ENCODE measurements around the gene PERCC1. TPM values are rescaled to one million over a fixed set of nuclear protein-coding genes. Genes with fewer than 3 reads are reported as not detected.

The PERCC1 gene
- total and polyA plus RNA-seq, 7 experiments from 2014 or later = 0.77 to 3.4 (median 1.7) TPM; not detected in 3

DNA sequence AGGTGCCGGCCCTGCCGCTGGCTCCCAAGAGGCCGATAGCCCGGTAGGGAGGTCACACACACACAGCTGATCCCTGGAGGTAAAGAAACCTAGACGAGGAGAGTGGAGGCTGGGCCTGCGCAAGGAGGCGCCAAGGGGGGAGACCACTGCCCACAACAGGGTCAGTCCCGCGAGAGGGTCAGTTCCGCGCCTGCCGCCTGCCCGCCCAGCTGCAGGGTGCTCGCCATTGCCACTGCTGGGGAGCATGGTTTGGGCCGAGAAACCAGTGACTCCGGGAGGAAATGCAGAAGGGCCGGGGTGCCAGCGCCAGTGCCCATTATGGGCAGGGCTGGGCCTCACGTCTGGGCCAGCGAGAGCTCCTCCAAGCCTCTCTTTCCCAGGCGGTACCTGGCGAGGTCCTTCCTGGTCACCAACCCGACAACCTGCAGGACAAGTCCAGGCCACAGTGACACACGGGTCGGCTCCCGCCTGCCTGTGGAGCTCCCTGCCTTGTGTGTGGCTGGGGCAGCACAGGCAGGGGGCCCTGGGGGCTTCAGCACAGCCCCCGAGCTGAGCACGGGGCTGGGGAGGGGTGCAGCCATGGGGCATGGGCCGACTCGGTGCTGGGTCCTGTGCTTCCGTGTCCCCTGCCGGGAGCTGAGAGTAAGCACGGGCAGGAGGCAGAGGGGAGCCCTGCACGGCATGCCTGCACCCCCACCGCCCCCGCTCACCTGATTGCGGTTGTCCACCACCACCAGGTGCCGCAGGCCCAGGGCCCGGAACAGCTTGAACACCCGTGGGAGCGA is 15.6 kb downstream of the PERCC1 start:
- no peaks in the 10 kb centered on the region for H3K4me1 ChIP-seq (ENCODE audit: control insufficient read depth in 2 of 2, insufficient read depth in 2 of 2, low read length in 2 of 2)
- H3K27ac ChIP-seq (ENCODE audit: low read depth, low read length) = no peak overlapping the region
- DNase-seq = no peak
- no peak overlapping the region for H3K4me3 ChIP-seq (ENCODE audit: low read length)
- POLR2A ChIA-PET = no interaction called here
- H3K27me3 Mint-ChIP-seq = no peaks in the 10 kb centered on the region
- H3K9me3 ChIP-seq (ENCODE audit: control insufficient read depth in 2 of 3, low read length in 3 of 3) = no peaks in the 10 kb centered on the region
- CTCF ChIA-PET = no interaction called here
- H3K9me3 Mint-ChIP-seq = no peaks in the 10 kb centered on the region
- no peaks in the 10 kb centered on the region for H3K4me1 Mint-ChIP-seq
- no peak overlapping the region for H3K27ac Mint-ChIP-seq
- intact Hi-C loops (cut with micrococcal nuclease) = no loop called here
- no peaks in the 10 kb centered on the region for H3K27me3 ChIP-seq (ENCODE audit: control insufficient read depth in 2 of 2, insufficient read depth in 2 of 2, low read length in 2 of 2)
- peaks cover 0 to 7% (median 0%) of the 10 kb centered on the region in 5 donors for H3K36me3 Mint-ChIP-seq
- ATAC-seq = no peak
- no peak overlapping the region for H3K4me3 Mint-ChIP-seq
- H3K36me3 ChIP-seq (ENCODE audit: control insufficient read depth in 2 of 3, insufficient read depth in 3 of 3, low read length in 3 of 3) = peaks cover 0 to 59% (median 0%) of the 10 kb centered on the region in 3 experiments

DNA sequence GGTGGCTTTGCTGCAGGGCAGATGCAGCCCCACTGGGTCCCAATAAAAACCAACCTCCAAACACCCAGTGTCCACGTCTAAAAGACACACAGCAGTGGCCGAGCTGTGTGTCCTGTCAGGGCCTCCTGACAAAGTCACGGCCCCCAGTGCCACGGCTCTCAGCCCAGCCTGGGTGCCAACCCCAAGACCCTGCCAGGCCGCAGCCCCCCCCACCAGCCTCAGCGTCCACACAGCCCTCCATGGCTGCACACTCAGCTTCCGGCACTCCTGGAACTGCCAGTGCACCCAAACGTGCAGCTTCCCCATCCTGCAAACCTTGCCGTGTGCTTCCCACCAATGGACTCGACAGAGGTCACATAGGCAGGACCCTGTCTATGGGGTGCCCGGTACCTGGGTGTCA is 17.1 kb downstream of the PERCC1 start:
- Histone ChIP-seq H3K4me3 (ENCODE audit: low read length) (no peak overlapping the region), H3K27ac (ENCODE audit: low read depth, low read length) (no peak overlapping the region), H3K9me3 (ENCODE audit: control insufficient read depth in 2 of 3, low read length in 3 of 3) (no peaks in the 10 kb centered on the region), H3K36me3 (ENCODE audit: control insufficient read depth in 2 of 3, insufficient read depth in 3 of 3, low read length in 3 of 3) (peaks cover 0 to 74% (median 0%) of the 10 kb centered on the region in 3 experiments), H3K27me3 (ENCODE audit: control insufficient read depth in 2 of 2, insufficient read depth in 2 of 2, low read length in 2 of 2) (no peaks in the 10 kb centered on the region), H3K4me1 (ENCODE audit: control insufficient read depth in 2 of 2, insufficient read depth in 2 of 2, low read length in 2 of 2) (no peaks in the 10 kb centered on the region)
- peaks cover 0 to 7% (median 0%) of the 10 kb centered on the region in 5 donors for H3K36me3 Mint-ChIP-seq
- H3K27me3 Mint-ChIP-seq = no peaks in the 10 kb centered on the region
- H3K4me1 Mint-ChIP-seq = no peaks in the 10 kb centered on the region
- intact Hi-C loops (cut with micrococcal nuclease) = no loop called here
- H3K4me3 Mint-ChIP-seq = no peak overlapping the region
- DNase-seq (no peak), ATAC-seq (no peak)
- ChIA-PET CTCF (no interaction called here), POLR2A (no interaction called here)
- H3K9me3 Mint-ChIP-seq = no peaks in the 10 kb centered on the region
- no peak overlapping the region for H3K27ac Mint-ChIP-seq

- no peak overlapping the region for H3K27ac Mint-ChIP-seq
- CTCF ChIA-PET = no interaction called here
- H3K27me3 Mint-ChIP-seq = no peaks in the 10 kb centered on the region
- H3K9me3 ChIP-seq (ENCODE audit: control insufficient read depth in 2 of 3, low read length in 3 of 3) = no peaks in the 10 kb centered on the region
- H3K4me3 ChIP-seq (ENCODE audit: low read length) = no peak overlapping the region
- ATAC-seq (no peak), DNase-seq (no peak)
- peaks cover 0 to 7% (median 0%) of the 10 kb centered on the region in 5 donors for H3K36me3 Mint-ChIP-seq
- H3K27me3 ChIP-seq (ENCODE audit: control insufficient read depth in 2 of 2, insufficient read depth in 2 of 2, low read length in 2 of 2) = no peaks in the 10 kb centered on the region
- peaks cover 0 to 81% (median 3%) of the 10 kb centered on the region in 3 experiments for H3K36me3 ChIP-seq (ENCODE audit: control insufficient read depth in 2 of 3, insufficient read depth in 3 of 3, low read length in 3 of 3)
- no peak overlapping the region for H3K27ac ChIP-seq (ENCODE audit: low read depth, low read length)
- no peaks in the 10 kb centered on the region for H3K4me1 Mint-ChIP-seq
- no peak overlapping the region for H3K4me3 Mint-ChIP-seq
- intact Hi-C loops (cut with micrococcal nuclease) = no loop called here
- H3K4me1 ChIP-seq (ENCODE audit: control insufficient read depth in 2 of 2, insufficient read depth in 2 of 2, low read length in 2 of 2) = no peaks in the 10 kb centered on the region
- no peaks in the 10 kb centered on the region for H3K9me3 Mint-ChIP-seq
- POLR2A ChIA-PET = no interaction called here
Measured at GRCh38 chr16:1448536-1449116, 17.7 kb downstream of the PERCC1 start.

- H3K9me3 ChIP-seq (ENCODE audit: control insufficient read depth in 2 of 3, low read length in 3 of 3) = no peaks in the 10 kb centered on the region
- ChIA-PET CTCF (no interaction called here), POLR2A (no interaction called here)
- DNase-seq = no peak
- H3K36me3 ChIP-seq (ENCODE audit: control insufficient read depth in 2 of 3, insufficient read depth in 3 of 3, low read length in 3 of 3) = peaks cover 0 to 87% (median 4%) of the 10 kb centered on the region in 3 experiments
- no peaks in the 10 kb centered on the region for H3K27me3 Mint-ChIP-seq
- ATAC-seq = no peak
- intact Hi-C loops (cut with micrococcal nuclease) = no loop called here
- H3K36me3 Mint-ChIP-seq = peaks cover 0 to 7% (median 0%) of the 10 kb centered on the region in 5 donors
- H3K27ac ChIP-seq (ENCODE audit: low read depth, low read length) = no peak overlapping the region
- H3K4me3 Mint-ChIP-seq = no peak overlapping the region
- no peak overlapping the region for H3K27ac Mint-ChIP-seq
- H3K27me3 ChIP-seq (ENCODE audit: control insufficient read depth in 2 of 2, insufficient read depth in 2 of 2, low read length in 2 of 2) = no peaks in the 10 kb centered on the region
- no peaks in the 10 kb centered on the region for H3K4me1 ChIP-seq (ENCODE audit: control insufficient read depth in 2 of 2, insufficient read depth in 2 of 2, low read length in 2 of 2)
- H3K4me3 ChIP-seq (ENCODE audit: low read length) = no peak overlapping the region
- H3K9me3 Mint-ChIP-seq = no peaks in the 10 kb centered on the region
- H3K4me1 Mint-ChIP-seq = no peaks in the 10 kb centered on the region
Measured at GRCh38 chr16:1449201-1449788, 18.4 kb downstream of the PERCC1 start.

DNA sequence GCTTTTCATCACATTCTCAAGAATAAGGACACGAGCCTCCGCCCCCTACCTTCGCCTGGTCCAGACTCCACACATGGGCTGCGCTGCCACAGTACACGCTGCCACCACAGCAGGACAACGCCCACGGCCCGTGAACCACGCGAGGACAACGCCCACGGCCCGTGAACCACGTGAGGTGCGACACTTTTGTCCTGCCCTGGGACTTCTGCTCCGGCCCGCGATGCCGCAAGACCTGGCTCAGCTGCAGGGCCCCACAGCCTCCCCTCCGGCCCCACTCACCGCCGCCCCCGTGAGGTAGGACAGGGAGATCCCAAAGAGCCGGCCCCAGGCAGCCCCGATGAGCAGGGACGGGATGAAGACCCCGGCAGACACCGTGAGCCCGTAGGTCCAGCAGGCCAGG is 19.3 kb downstream of the PERCC1 start:
- Histone ChIP-seq H3K9me3 (ENCODE audit: control insufficient read depth in 2 of 3, low read length in 3 of 3) (no peaks in the 10 kb centered on the region), H3K4me3 (ENCODE audit: low read length) (no peak overlapping the region), H3K4me1 (ENCODE audit: control insufficient read depth in 2 of 2, insufficient read depth in 2 of 2, low read length in 2 of 2) (no peaks in the 10 kb centered on the region), H3K27ac (ENCODE audit: low read depth, low read length) (no peak overlapping the region), H3K36me3 (ENCODE audit: control insufficient read depth in 2 of 3, insufficient read depth in 3 of 3, low read length in 3 of 3) (peaks cover 0 to 97% (median 4%) of the 10 kb centered on the region in 3 experiments), H3K27me3 (ENCODE audit: control insufficient read depth in 2 of 2, insufficient read depth in 2 of 2, low read length in 2 of 2) (no peaks in the 10 kb centered on the region)
- DNase-seq (no peak), ATAC-seq (no peak)
- Mint-ChIP-seq H3K36me3 (peaks cover 0 to 7% (median 0%) of the 10 kb centered on the region in 5 donors), H3K4me1 (no peaks in the 10 kb centered on the region), H3K27me3 (no peaks in the 10 kb centered on the region), H3K9me3 (no peaks in the 10 kb centered on the region), H3K4me3 (no peak overlapping the region), H3K27ac (peak overlapping the region in 1 of 9 donors; percentile 59)
- intact Hi-C loops (cut with micrococcal nuclease) = no loop called here
- CTCF ChIA-PET = no interaction called here
- POLR2A ChIA-PET = no interaction called here

DNA sequence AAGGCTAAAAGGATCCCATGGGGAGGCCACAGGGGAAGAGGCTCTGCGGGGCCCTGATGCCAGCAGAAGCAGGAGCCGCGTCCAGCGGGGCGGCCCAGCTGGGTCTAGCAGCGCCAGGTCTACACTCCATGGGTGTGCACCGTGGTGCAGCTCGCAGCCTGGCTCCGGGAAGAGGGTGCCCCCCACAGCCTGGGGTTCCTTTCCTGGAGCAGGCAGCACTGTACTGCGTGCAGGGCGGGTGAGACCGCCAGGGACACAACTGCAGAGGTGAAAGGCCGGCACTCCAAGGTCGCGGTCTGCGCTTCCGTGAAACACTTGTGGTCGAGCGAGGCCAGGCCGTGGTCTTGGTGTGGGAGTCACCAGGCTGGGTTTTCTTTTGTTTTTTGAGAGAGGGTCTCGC is 20.0 kb downstream of the PERCC1 start:
- H3K27ac ChIP-seq (ENCODE audit: low read depth, low read length) = no peak overlapping the region
- Mint-ChIP-seq H3K27me3 (no peaks in the 10 kb centered on the region), H3K4me1 (no peaks in the 10 kb centered on the region), H3K27ac (no peak overlapping the region), H3K4me3 (no peak overlapping the region), H3K36me3 (peaks cover 0 to 7% (median 0%) of the 10 kb centered on the region in 5 donors), H3K9me3 (no peaks in the 10 kb centered on the region)
- no peak for ATAC-seq
- H3K4me1 ChIP-seq (ENCODE audit: control insufficient read depth in 2 of 2, insufficient read depth in 2 of 2, low read length in 2 of 2) = no peaks in the 10 kb centered on the region
- intact Hi-C loops (cut with micrococcal nuclease) = no loop called here
- CTCF ChIA-PET = no interaction called here
- H3K36me3 ChIP-seq (ENCODE audit: control insufficient read depth in 2 of 3, insufficient read depth in 3 of 3, low read length in 3 of 3) = peaks cover 0 to 98% (median 4%) of the 10 kb centered on the region in 3 experiments
- no peaks in the 10 kb centered on the region for H3K27me3 ChIP-seq (ENCODE audit: control insufficient read depth in 2 of 2, insufficient read depth in 2 of 2, low read length in 2 of 2)
- no peak overlapping the region for H3K4me3 ChIP-seq (ENCODE audit: low read length)
- no peaks in the 10 kb centered on the region for H3K9me3 ChIP-seq (ENCODE audit: control insufficient read depth in 2 of 3, low read length in 3 of 3)
- POLR2A ChIA-PET = no interaction called here
- no peak for DNase-seq
